HCT116 (cell line): ENCODE data around the gene ZNF438. TPM values are rescaled to one million over a fixed set of nuclear protein-coding genes. Genes with fewer than 3 reads are reported as not detected.

Experiments
- ATAC-seq: fragments of 200-7000 bp; cut with Tn5 transposase; 2 replicates; pipeline ENCODE4 v1.9.1; 2020; ENCODE audit warnings: mild to moderate bottlenecking, moderate library complexity
- BruUV-seq: library from RNA; stranded (reverse); fragments of 400-500 nt; replicated peaks from 2 replicates; lab custom pipeline; 2021; lab: Mats Ljungman, UMichigan
- CTCF ChIA-PET: fragments of 300-600 bp; sonication (Branson Sonifier 250); formaldehyde crosslinking; loops from one replicate; lab custom pipeline; 2021; ENCODE audit warnings: antibody characterized with exemption; lab: Charles Lee
- POLR2A ChIA-PET: fragments of 300-600, 350-600 bp; sonication (Branson Sonifier 250); formaldehyde crosslinking; loops from one replicate; lab custom pipeline; 2021; ENCODE audit warnings: antibody characterized with exemption; lab: Charles Lee
- RAD21 ChIA-PET, 2 experiments: fragments of 300-600 bp; sonication (Branson Sonifier 250); formaldehyde crosslinking; loops; one replicate each; lab custom pipeline; 2023; ENCODE audit warnings: low total read pairs in 2 of 2; ENCODE audit not compliant: uncharacterized antibody in 2 of 2, unreplicated experiment in 2 of 2, low non-redundant PET in 1 of 2; lab: Charles Lee
- DNase-seq: peaks from one replicate; pipeline ENCODE4 v3.0.0-alpha.2; 2010; ENCODE audit warnings: low read depth, low spot score
- H2AFZ ChIP-seq: fragments of 200-600 bp; shearing (Covaris generic), sonication (generic); 2 replicates; pipeline ENCODE4 v1.6.1; 2017; ENCODE audit warnings: low read depth, mixed run types, mixed read lengths, antibody characterized with exemption, low read length; ENCODE audit not compliant: poor library complexity, severe bottlenecking
- H3K27ac ChIP-seq: 2 replicates; pipeline ENCODE4 v1.5.1; 2012; ENCODE audit warnings: low read depth, low read length
- H3K27me3 ChIP-seq: fragments of 200-600 bp; sonication (generic); 2 replicates; pipeline ENCODE4 v1.6.1; 2016; ENCODE audit warnings: mixed run types, low read length, mixed read lengths; ENCODE audit not compliant: insufficient read depth
- H3K36me3 ChIP-seq, 2 experiments: fragments of 200-500 bp in 1 of 2; fragments of 200-600 bp in 1 of 2; sonication (Bioruptor generic) in 1 of 2; sonication (generic) in 1 of 2; 2 replicates each; pipeline versions ENCODE4 v1.5.1 to v1.6.1; 2014 to 2016; ENCODE audit warnings: low read length in 2 of 2, inconsistent platforms in 1 of 2, mixed read lengths in 1 of 2, mixed run types in 1 of 2; ENCODE audit not compliant: insufficient read depth in 2 of 2, control insufficient read depth in 1 of 2
- H3K4me1 ChIP-seq, 2 experiments: fragments of 200-600 bp in 1 of 2; sonication (generic) in 1 of 2; 2 replicates each; pipeline versions ENCODE4 v1.5.1 to v1.6.1; 2012 to 2017; ENCODE audit warnings: low read length in 2 of 2, inconsistent platforms in 1 of 2, mild to moderate bottlenecking in 1 of 2, mixed read lengths in 1 of 2, mixed run types in 1 of 2, moderate library complexity in 1 of 2; ENCODE audit not compliant: insufficient read depth in 2 of 2, control insufficient read depth in 1 of 2
- H3K4me2 ChIP-seq: fragments of 200-600 bp; sonication (generic); 2 replicates; pipeline ENCODE4 v1.6.1; 2017; ENCODE audit warnings: mixed run types, low read length, mixed read lengths
- H3K4me3 ChIP-seq, 2 experiments: fragments of 200-600 bp in 1 of 2; sonication (generic) in 1 of 2; replicated peaks in 1 of 2; 2 replicates each; pipeline ENCODE4 v1.5.1; 2011 to 2016; ENCODE audit warnings: low read length in 2 of 2, control low read depth in 1 of 2, low read depth in 1 of 2, mild to moderate bottlenecking in 1 of 2, mixed read lengths in 1 of 2, mixed run types in 1 of 2
- H3K79me2 ChIP-seq: fragments of 200-600 bp; sonication (generic); 2 replicates; pipeline ENCODE4 v1.6.1; 2017; ENCODE audit warnings: mild to moderate bottlenecking, mixed run types, low read length, moderate library complexity, mixed read lengths; ENCODE audit not compliant: insufficient read depth
- H3K9ac ChIP-seq: fragments of 200-600 bp; sonication (generic); 2 replicates; pipeline ENCODE4 v1.6.1; 2016; ENCODE audit warnings: low read length, mixed read lengths
- H3K9me2 ChIP-seq: fragments of 200-600 bp; sonication (generic), shearing (Covaris generic); 2 replicates; pipeline ENCODE4 v1.6.1; 2017; ENCODE audit warnings: mixed run types, mild to moderate bottlenecking, moderate library complexity; ENCODE audit not compliant: insufficient read depth
- H3K9me3 ChIP-seq, 2 experiments: fragments of 200-500 bp in 1 of 2; fragments of 200-600 bp in 1 of 2; sonication (Bioruptor generic) in 1 of 2; sonication (generic) in 1 of 2; 2 replicates each; pipeline ENCODE4 v1.6.1; 2014 to 2017; ENCODE audit warnings: low read length in 2 of 2, mixed read lengths in 2 of 2, inconsistent platforms in 1 of 2, low read depth in 1 of 2, mild to moderate bottlenecking in 1 of 2, mixed run types in 1 of 2, moderate library complexity in 1 of 2; ENCODE audit not compliant: control insufficient read depth in 1 of 2, insufficient read depth in 1 of 2
- H4K20me1 ChIP-seq: fragments of 200-600 bp; sonication (generic), shearing (Covaris generic); 2 replicates; pipeline ENCODE4 v1.6.1; 2017; ENCODE audit warnings: mixed run types, mild to moderate bottlenecking, moderate library complexity; ENCODE audit not compliant: insufficient read depth
- CBX3 ChIP-seq: IDR thresholded peaks from 2 replicates; pipeline ENCODE4 v1.6.1; 2012; ENCODE audit warnings: low read depth
- EZH2 ChIP-seq: fragments of 200-600 bp; sonication (generic); IDR thresholded peaks from 2 replicates; pipeline ENCODE4 v1.6.1; 2017; ENCODE audit warnings: antibody characterized with exemption, mixed run types
- EZH2phosphoT487 ChIP-seq: fragments of 200-600 bp; IDR thresholded peaks from 2 replicates; pipeline ENCODE4 v1.6.1; 2018; ENCODE audit warnings: antibody characterized with exemption, borderline replicate concordance
- JUND ChIP-seq: IDR thresholded peaks from 2 replicates; pipeline ENCODE4 v1.6.1; 2012
- POLR2A ChIP-seq: IDR thresholded peaks from 2 replicates; pipeline ENCODE4 v1.7.0; 2011; ENCODE audit warnings: borderline replicate concordance; ENCODE audit not compliant: insufficient read depth, insufficient read length; ENCODE audit errors: extremely low read depth
- POLR2AphosphoS5 ChIP-seq: IDR thresholded peaks from 2 replicates; pipeline ENCODE4 v1.6.1; 2011; ENCODE audit warnings: mild to moderate bottlenecking, low read depth, low read length, moderate library complexity
- RAD21 ChIP-seq: IDR thresholded peaks from 2 replicates; pipeline ENCODE4 v1.6.1; 2012; ENCODE audit warnings: low read depth, mild to moderate bottlenecking
- SIN3A ChIP-seq: IDR thresholded peaks from 2 replicates; pipeline ENCODE4 v1.6.1; 2012; ENCODE audit warnings: low read depth
- TCF7L2 ChIP-seq: IDR thresholded peaks from 2 replicates; pipeline ENCODE4 v1.7.0; 2011; ENCODE audit warnings: borderline replicate concordance, inconsistent platforms; ENCODE audit not compliant: insufficient read depth, insufficient read length; ENCODE audit errors: extremely low read depth
- ZFX ChIP-seq: fragments of 450-650 bp; IDR thresholded peaks from 2 replicates; pipeline ENCODE4 v1.6.1; 2017
- ZNF274 ChIP-seq: fragments of 200-500 bp; sonication (Bioruptor generic); IDR thresholded peaks from 2 replicates; pipeline ENCODE4 v1.6.1; 2014; ENCODE audit warnings: mild to moderate bottlenecking, low read depth, low read length, inconsistent platforms
- intact Hi-C: fragments of 100-400 bp; cut with micrococcal nuclease; formaldehyde crosslinking; loops from 2 replicates; pipeline ENCODE4 v1.10.0; 2022
- total RNA-seq: library from RNA; stranded (reverse); gene quantifications from one replicate; pipeline ENCODE4 v1.2.1, GENCODE V29; 2021; ENCODE audit not compliant: unreplicated experiment
- TF ChIP-seq, protein P1 (sequence below), 3 experiments: fragments of 200-600 bp in 1 of 3; sonication (generic) in 1 of 3; IDR thresholded peaks in 2 of 3; conservative IDR thresholded peaks in 1 of 3; 2 replicates each; pipeline ENCODE4 v1.5.1; 2012 to 2017; ENCODE audit warnings: low read depth in 2 of 3, low read length in 2 of 3, antibody characterized with exemption in 1 of 3, borderline replicate concordance in 1 of 3, control low read depth in 1 of 3, mild to moderate bottlenecking in 1 of 3, mixed read lengths in 1 of 3, mixed run types in 1 of 3, moderate library complexity in 1 of 3; ENCODE audit not compliant: insufficient read depth in 1 of 3
- TF ChIP-seq, protein P2 (sequence below): IDR thresholded peaks from 2 replicates; pipeline ENCODE4 v1.6.1; 2012
- TF ChIP-seq, protein P3 (sequence below): IDR thresholded peaks from 2 replicates; pipeline ENCODE4 v1.6.1; 2011; ENCODE audit warnings: mild to moderate bottlenecking, low read length, moderate library complexity; ENCODE audit not compliant: insufficient replicate concordance; ENCODE audit errors: extremely low read depth
- TF ChIP-seq, protein P4 (sequence below): IDR thresholded peaks from 2 replicates; pipeline ENCODE4 v1.6.1; 2012

The ZNF438 gene
- total RNA-seq, 1 experiment from 2014 or later = 3.3 TPM

DNA sequence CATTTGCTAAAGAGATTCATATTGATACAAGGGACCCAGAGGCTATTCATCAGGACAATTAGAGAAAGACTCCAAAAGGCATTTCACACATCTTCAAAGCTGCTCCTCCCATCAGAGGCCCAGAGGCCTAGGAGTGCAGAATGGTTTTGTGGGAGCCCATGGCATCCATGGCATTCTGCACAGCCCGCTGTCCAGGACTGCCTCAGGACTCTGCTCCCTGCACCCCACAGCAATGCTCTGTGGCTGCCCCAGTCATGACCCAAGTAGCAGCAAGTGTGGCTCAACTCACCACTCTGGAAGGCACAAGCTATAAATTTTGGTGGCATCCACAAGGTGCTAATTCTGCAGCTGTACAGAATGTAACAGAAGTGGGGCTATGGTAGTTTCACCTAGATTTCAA lies 38.5 kb downstream of the ZNF438 start:
- intact Hi-C loops = no loop called here
- H3K36me3 ChIP-seq = no peaks in the 10 kb centered on the region
- ATAC-seq = no peak
- no peaks in the 10 kb centered on the region for H3K27me3 ChIP-seq
- H3K9me2 ChIP-seq = no peaks in the 10 kb centered on the region
- no peak overlapping the region for H3K9ac ChIP-seq
- ChIA-PET CTCF (no interaction called here), RAD21 (no interaction called here), POLR2A (no interaction called here)
- DNase-seq = no peak
- no peak overlapping the region for H3K4me3 ChIP-seq
- no TSS peak for BruUV-seq
- H4K20me1 ChIP-seq = no peaks in the 10 kb centered on the region
- no peak for TF ChIP-seq CBX3
- no peak for TF ChIP-seq TCF7L2
- TF ChIP-seq EZH2phosphoT487 = no peak
- TF ChIP-seq ZNF274 = no peak
- no peak for TF ChIP-seq ZFX
- no peak for TF ChIP-seq POLR2A
- no peak for TF ChIP-seq SIN3A
- no peaks in the 10 kb centered on the region for H3K79me2 ChIP-seq
- H3K27ac ChIP-seq = no peak overlapping the region
- no peak overlapping the region for H2AFZ ChIP-seq
- H3K9me3 ChIP-seq = no peaks in the 10 kb centered on the region; a peak in 2 of 4 replicates
- no peak overlapping the region for H3K4me2 ChIP-seq
- H3K4me1 ChIP-seq = no peaks in the 10 kb centered on the region

DNA sequence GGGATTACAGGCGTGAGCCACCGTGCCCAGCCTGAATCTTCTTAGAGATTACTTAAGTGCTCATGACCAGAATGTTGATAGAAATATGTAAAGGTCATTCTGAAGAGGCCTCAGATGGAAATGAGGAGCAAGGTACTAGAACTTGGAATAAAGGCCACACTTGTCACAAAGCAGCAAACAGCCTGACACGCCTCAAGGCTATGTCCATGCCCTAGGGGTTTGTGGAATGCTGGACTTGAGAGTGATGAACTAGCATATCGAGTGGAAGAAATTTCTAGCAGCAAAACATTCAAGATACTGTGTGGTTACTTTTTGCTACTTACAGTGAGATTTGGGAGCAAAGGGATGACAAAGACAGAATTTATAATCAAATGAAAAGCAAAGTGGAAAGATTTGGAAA lies 39.0 kb downstream of the ZNF438 start:
- Histone ChIP-seq H3K36me3 (no peaks in the 10 kb centered on the region), H4K20me1 (no peaks in the 10 kb centered on the region), H3K4me3 (no peak overlapping the region), H3K27me3 (no peaks in the 10 kb centered on the region), H3K4me2 (no peak overlapping the region), H3K27ac (no peak overlapping the region), H3K9me2 (no peaks in the 10 kb centered on the region), H3K9ac (no peak overlapping the region), H3K9me3 (no peaks in the 10 kb centered on the region; a peak in 2 of 4 replicates), H3K79me2 (no peaks in the 10 kb centered on the region), H3K4me1 (no peaks in the 10 kb centered on the region), H2AFZ (no peak overlapping the region)
- CTCF ChIA-PET = no interaction called here
- DNase-seq (no peak), ATAC-seq (no peak)
- POLR2A ChIA-PET = no interaction called here
- TF ChIP-seq, protein P1, sequence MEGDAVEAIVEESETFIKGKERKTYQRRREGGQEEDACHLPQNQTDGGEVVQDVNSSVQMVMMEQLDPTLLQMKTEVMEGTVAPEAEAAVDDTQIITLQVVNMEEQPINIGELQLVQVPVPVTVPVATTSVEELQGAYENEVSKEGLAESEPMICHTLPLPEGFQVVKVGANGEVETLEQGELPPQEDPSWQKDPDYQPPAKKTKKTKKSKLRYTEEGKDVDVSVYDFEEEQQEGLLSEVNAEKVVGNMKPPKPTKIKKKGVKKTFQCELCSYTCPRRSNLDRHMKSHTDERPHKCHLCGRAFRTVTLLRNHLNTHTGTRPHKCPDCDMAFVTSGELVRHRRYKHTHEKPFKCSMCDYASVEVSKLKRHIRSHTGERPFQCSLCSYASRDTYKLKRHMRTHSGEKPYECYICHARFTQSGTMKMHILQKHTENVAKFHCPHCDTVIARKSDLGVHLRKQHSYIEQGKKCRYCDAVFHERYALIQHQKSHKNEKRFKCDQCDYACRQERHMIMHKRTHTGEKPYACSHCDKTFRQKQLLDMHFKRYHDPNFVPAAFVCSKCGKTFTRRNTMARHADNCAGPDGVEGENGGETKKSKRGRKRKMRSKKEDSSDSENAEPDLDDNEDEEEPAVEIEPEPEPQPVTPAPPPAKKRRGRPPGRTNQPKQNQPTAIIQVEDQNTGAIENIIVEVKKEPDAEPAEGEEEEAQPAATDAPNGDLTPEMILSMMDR (IDR thresholded peaks at IDR 0.05 in 2 of 3, conservative IDR thresholded peaks at IDR 0.05 in 1 of 3; ENCODE audit: borderline replicate concordance in 1 of 3, insufficient read depth in 1 of 3, low read depth in 2 of 3, low read length in 2 of 3) = no peak
- TF ChIP-seq, protein P2, sequence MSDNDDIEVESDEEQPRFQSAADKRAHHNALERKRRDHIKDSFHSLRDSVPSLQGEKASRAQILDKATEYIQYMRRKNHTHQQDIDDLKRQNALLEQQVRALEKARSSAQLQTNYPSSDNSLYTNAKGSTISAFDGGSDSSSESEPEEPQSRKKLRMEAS = no peak
- TF ChIP-seq, protein P3, sequence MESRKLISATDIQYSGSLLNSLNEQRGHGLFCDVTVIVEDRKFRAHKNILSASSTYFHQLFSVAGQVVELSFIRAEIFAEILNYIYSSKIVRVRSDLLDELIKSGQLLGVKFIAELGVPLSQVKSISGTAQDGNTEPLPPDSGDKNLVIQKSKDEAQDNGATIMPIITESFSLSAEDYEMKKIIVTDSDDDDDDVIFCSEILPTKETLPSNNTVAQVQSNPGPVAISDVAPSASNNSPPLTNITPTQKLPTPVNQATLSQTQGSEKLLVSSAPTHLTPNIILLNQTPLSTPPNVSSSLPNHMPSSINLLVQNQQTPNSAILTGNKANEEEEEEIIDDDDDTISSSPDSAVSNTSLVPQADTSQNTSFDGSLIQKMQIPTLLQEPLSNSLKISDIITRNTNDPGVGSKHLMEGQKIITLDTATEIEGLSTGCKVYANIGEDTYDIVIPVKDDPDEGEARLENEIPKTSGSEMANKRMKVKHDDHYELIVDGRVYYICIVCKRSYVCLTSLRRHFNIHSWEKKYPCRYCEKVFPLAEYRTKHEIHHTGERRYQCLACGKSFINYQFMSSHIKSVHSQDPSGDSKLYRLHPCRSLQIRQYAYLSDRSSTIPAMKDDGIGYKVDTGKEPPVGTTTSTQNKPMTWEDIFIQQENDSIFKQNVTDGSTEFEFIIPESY = no peak
- no peak for TF ChIP-seq POLR2AphosphoS5
- no peak for TF ChIP-seq RAD21
- TF ChIP-seq, protein P4, sequence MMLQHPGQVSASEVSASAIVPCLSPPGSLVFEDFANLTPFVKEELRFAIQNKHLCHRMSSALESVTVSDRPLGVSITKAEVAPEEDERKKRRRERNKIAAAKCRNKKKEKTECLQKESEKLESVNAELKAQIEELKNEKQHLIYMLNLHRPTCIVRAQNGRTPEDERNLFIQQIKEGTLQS = no peak
- no peak for TF ChIP-seq TCF7L2
- no peak for TF ChIP-seq ZFX
- no peak for TF ChIP-seq SIN3A
- TF ChIP-seq JUND = no peak
- TF ChIP-seq EZH2 = no peak
- BruUV-seq = no TSS peak
- intact Hi-C loops = no loop called here
- RAD21 ChIA-PET = no interaction called here
